Testis (tissue), 3 donors: Measurements from ENCODE around the gene VWDE. TPM values are rescaled to one million over a fixed set of nuclear protein-coding genes. Genes with fewer than 3 reads are reported as not detected.
"Not testable (repeated sequence)": the region's sequence is repeated elsewhere in the genome, so short reads cannot be mapped to it uniquely, and the experiment has no call there.

ENCODE experiments used
- DNase-seq: peaks from one replicate; pipeline ENCODE4 v3.0.0-alpha.2; 2019
- H3K27ac ChIP-seq, 2 donors: fragments of 200-600 bp; sonication (generic); one replicate each; pipeline ENCODE4 v1.5.1; 2019
- H3K27me3 ChIP-seq: fragments of 200-600 bp; sonication (generic); one replicate; pipeline ENCODE4 v1.5.1; 2019
- H3K36me3 ChIP-seq: fragments of 200-600 bp; sonication (generic); one replicate; pipeline ENCODE4 v1.5.1; 2017; ENCODE audit warnings: low read depth; ENCODE audit errors: missing control alignments
- H3K4me1 ChIP-seq: fragments of 200-600 bp; sonication (generic); one replicate; pipeline ENCODE4 v1.5.1; 2019
- H3K4me3 ChIP-seq, 2 donors: fragments of 200-600 bp; sonication (generic); one replicate each; pipeline ENCODE4 v1.5.1; 2017 to 2019
- H3K9me3 ChIP-seq: fragments of 200-600 bp; sonication (generic); one replicate; pipeline ENCODE4 v1.5.1; 2017
- POLR2A ChIP-seq: fragments of 450-650 bp; IDR thresholded peaks from one replicate; pipeline ENCODE4 v1.6.1; 2017; ENCODE audit warnings: antibody characterized with exemption, mild to moderate bottlenecking, moderate library complexity
- WGBS, 2 donors: methylation state at CpG; one replicate each; pipeline ENCODE4 v1.1.5; 2018; 5-methylcytosine and 5-hydroxymethylcytosine counted together
- intact Hi-C: fragments of 100-400 bp; cut with DNase I; formaldehyde crosslinking; loops from one replicate; pipeline ENCODE4 v1.15.1; 2023; ENCODE audit warnings: low total_unique reads
- polyA plus RNA-seq: library from polyadenylated mRNA; stranded (reverse); fragments of 350-450 nt; fragmentation: Illumina TruSeq; extraction: RNeasy Lipid Tissue Mini Kit (QIAGEN cat#74804); gene quantifications from one replicate; pipeline ENCODE4 v1.2.3, GENCODE V29; 2014; ENCODE audit warnings: low read depth, low replicate concordance; ENCODE audit not compliant: insufficient read depth
- total RNA-seq, 2 donors: library from RNA; depleted of rRNA; stranded (reverse); fragments of >200 nt; gene quantifications; one replicate each; pipeline ENCODE4 v1.2.3, GENCODE V29; 2016
- TF ChIP-seq, protein P1 (sequence below), 3 experiments: fragments of 450-650 bp in 2 of 3; fragments of 200-600 bp in 1 of 3; sonication (generic) in 1 of 3; IDR thresholded peaks; one replicate each; pipeline ENCODE4 v1.5.1; 2016 to 2019; ENCODE audit warnings: antibody characterized with exemption in 3 of 3, mild to moderate bottlenecking in 2 of 3, moderate library complexity in 1 of 3

Gene VWDE
- total and polyA plus RNA-seq, 3 donors from 2014 or later: 0.45 to 6.6 (median 3.3) TPM

DNA sequence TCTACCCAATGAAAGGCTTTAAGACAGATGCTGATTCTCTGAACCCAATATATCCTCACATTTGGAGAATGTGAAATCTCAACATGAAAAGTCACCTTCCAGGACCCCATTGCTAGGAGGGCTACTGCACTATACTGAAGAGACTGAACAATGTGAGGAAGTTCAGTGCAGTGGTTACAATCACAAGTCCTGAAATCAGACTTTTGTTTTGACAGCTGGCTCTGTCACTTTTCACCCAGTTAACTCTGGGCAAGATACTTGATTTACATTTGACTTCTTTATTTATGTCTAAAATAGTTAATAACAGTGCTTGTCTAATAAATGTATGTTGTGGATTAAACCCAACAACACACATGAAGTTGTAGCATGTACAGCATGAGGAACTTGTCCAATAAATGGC, 14.8 kb upstream of the VWDE start:
- H3K36me3 ChIP-seq: no peaks in the 10 kb centered on the region
- no peaks in the 10 kb centered on the region for H3K9me3 ChIP-seq
- DNase-seq: no peak
- no peak overlapping the region for H3K4me3 ChIP-seq
- no peaks in the 10 kb centered on the region for H3K4me1 ChIP-seq
- H3K27ac ChIP-seq: no peak overlapping the region
- H3K27me3 ChIP-seq: no peaks in the 10 kb centered on the region
- TF ChIP-seq, protein P1, sequence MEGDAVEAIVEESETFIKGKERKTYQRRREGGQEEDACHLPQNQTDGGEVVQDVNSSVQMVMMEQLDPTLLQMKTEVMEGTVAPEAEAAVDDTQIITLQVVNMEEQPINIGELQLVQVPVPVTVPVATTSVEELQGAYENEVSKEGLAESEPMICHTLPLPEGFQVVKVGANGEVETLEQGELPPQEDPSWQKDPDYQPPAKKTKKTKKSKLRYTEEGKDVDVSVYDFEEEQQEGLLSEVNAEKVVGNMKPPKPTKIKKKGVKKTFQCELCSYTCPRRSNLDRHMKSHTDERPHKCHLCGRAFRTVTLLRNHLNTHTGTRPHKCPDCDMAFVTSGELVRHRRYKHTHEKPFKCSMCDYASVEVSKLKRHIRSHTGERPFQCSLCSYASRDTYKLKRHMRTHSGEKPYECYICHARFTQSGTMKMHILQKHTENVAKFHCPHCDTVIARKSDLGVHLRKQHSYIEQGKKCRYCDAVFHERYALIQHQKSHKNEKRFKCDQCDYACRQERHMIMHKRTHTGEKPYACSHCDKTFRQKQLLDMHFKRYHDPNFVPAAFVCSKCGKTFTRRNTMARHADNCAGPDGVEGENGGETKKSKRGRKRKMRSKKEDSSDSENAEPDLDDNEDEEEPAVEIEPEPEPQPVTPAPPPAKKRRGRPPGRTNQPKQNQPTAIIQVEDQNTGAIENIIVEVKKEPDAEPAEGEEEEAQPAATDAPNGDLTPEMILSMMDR (IDR thresholded peaks at IDR 0.05): no peak
- no peak for TF ChIP-seq POLR2A
- intact Hi-C loops: no loop called here

DNA sequence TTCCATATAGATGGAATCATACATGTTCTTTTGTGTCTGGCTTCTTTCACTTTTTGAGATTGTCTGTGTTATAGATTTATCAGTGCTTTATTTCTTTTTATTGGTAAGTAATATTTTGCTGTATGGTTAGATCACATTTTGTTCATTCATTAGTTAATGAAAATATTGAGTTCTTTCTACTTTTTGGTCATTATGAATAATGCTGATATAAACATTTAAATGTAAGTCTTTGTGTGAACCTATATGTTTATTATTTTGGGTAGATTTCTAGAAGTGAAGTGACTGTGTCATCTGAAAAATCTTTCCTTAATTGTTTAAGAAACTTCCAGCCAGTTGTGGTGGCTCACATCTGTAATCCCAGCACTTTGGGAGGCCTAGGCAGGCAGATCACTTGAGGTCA, 11.4 kb upstream of the VWDE start:
- H3K4me3 ChIP-seq: no peak overlapping the region
- no peaks in the 10 kb centered on the region for H3K27me3 ChIP-seq
- no peak for DNase-seq
- TF ChIP-seq POLR2A: no peak
- TF ChIP-seq, protein P1 (IDR thresholded peaks at IDR 0.05): no peak
- no peaks in the 10 kb centered on the region for H3K36me3 ChIP-seq
- H3K9me3 ChIP-seq: no peaks in the 10 kb centered on the region
- no peaks in the 10 kb centered on the region for H3K4me1 ChIP-seq
- no peak overlapping the region for H3K27ac ChIP-seq
- intact Hi-C loops: no loop called here

GRCh38 chr7:12412407-12412806, 8.7 kb upstream of the VWDE start:
- intact Hi-C loops: no loop called here
- 90 to 100% methylated on average over 1 of the region's 1 CpG for WGBS, 2 donors
- H3K9me3 ChIP-seq: no peaks in the 10 kb centered on the region
- H3K36me3 ChIP-seq: no peaks in the 10 kb centered on the region
- H3K4me3 ChIP-seq: no peak overlapping the region
- no peak for TF ChIP-seq POLR2A
- TF ChIP-seq, protein P1 (IDR thresholded peaks at IDR 0.05): no peak
- no peaks in the 10 kb centered on the region for H3K4me1 ChIP-seq
- no peak for DNase-seq
- no peak overlapping the region for H3K27ac ChIP-seq
- no peaks in the 10 kb centered on the region for H3K27me3 ChIP-seq

DNA sequence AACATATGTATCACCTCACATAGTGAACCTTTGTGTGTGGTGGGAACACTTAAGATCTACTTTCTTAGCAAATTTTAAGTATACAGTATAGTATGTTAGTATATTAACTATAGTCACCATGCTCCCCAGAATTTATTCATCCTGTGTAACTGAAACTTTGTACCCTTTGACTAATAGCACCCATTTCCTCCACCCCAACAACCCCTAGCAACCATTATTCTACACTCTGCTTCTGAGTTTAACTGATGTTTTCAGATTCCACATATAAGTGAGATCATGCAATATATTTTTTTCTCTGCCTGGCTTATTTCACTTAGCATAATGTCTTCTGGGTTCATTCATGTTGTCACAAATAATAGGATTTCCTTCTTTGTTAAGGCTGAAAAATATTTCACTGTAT, 6.9 kb upstream of the VWDE start:
- intact Hi-C loops: no loop called here
- TF ChIP-seq, protein P1 (IDR thresholded peaks at IDR 0.05): no peak
- TF ChIP-seq POLR2A: no peak

GRCh38 chr7:12409097-12409711, 5.5 kb upstream of the VWDE start:
- no peaks in the 10 kb centered on the region for H3K9me3 ChIP-seq
- WGBS, 2 donors: 74 to 78% methylated on average over 4 of the region's 4 CpGs

More for the DNA sequence above, 6.9 kb upstream of the VWDE start:
- Histone ChIP-seq H3K27ac (no peak overlapping the region), H3K9me3 (no peaks in the 10 kb centered on the region), H3K27me3 (no peaks in the 10 kb centered on the region), H3K4me3 (no peak overlapping the region), H3K36me3 (no peaks in the 10 kb centered on the region), H3K4me1 (no peaks in the 10 kb centered on the region)
- DNase-seq: no peak

DNA sequence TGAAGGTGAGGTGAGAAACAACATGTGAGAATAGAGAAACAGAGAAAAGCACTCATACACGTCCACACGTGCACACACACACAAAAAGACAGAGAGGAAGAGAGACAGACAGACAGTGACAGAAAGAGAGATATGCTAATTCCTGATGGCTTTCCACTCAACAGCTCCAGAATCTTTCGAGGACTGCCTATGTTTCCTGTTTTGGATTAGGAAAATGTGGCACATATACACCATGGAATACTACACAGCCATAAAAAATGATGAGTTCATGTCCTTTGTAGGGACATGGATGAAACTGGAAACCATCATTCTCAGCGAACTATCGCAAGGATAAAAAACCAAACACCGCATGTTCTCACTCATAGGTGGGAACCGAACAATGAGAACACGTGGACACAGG, 4.0 kb upstream of the VWDE start:
- intact Hi-C loops, H3K36me3 ChIP-seq, H3K9me3 ChIP-seq, DNase-seq, H3K4me3 ChIP-seq, H3K4me1 ChIP-seq, H3K27me3 ChIP-seq, H3K27ac ChIP-seq: not testable (repeated sequence)
- 89 to 95% methylated on average over 8 of the region's 8 CpGs for WGBS, 2 donors

More at GRCh38 chr7:12409097-12409711, 5.5 kb upstream of the VWDE start:
- DNase-seq: no peak
- no peaks in the 10 kb centered on the region for H3K27me3 ChIP-seq
- no peak overlapping the region for H3K4me3 ChIP-seq
- no peak overlapping the region for H3K27ac ChIP-seq
- intact Hi-C loops: no loop called here
- TF ChIP-seq POLR2A: no peak
- H3K4me1 ChIP-seq: no peaks in the 10 kb centered on the region
- H3K36me3 ChIP-seq: no peaks in the 10 kb centered on the region
